ENCODE results near the gene NKX6-2. TPM values are rescaled to one million over a fixed set of nuclear protein-coding genes. Genes with fewer than 3 reads are reported as not detected.

The NKX6-2 gene
- total RNA-seq, 4 donors from 2014 or later: not detected

- Histone ChIP-seq H3K9me3 (no peaks in the 10 kb centered on the region), H3K27me3 (peaks cover 0 to 4% (median 0%) of the 10 kb centered on the region in 4 donors), H3K36me3 (peaks cover 43 to 91% (median 82%) of the 10 kb centered on the region in 4 donors), H3K4me3 (no peak overlapping the region), H3K4me1 (peaks cover 0 to 7% (median 5%) of the 10 kb centered on the region in 4 donors), H3K27ac (replicated peaks in 1 of 4) (no peak overlapping the region)
- intact Hi-C loops (cut with DNase I): no loop called here
- DNase-seq (ENCODE audit: extremely low spot score): no peak
- 95% methylated on average over 6 of the region's 14 CpGs for WGBS
- TF ChIP-seq POLR2AphosphoS5 (IDR thresholded peaks at IDR 0.05) (no peak), CTCF (IDR thresholded peaks at IDR 0.05) (no peak), EP300 (IDR thresholded peaks at IDR 0.05) (no peak), POLR2A (IDR thresholded peaks at IDR 0.05; ENCODE audit: low read depth) (no peak)
These were observed 8.5 kb downstream of the NKX6-2 start for GRCh38 chr10:132777441-132777840.

- H3K36me3 ChIP-seq: peaks cover 36 to 85% (median 76%) of the 10 kb centered on the region in 4 donors
- H3K4me1 ChIP-seq: peaks cover 0 to 7% (median 5%) of the 10 kb centered on the region in 4 donors
- TF ChIP-seq CTCF (IDR thresholded peaks at IDR 0.05) (no peak), POLR2AphosphoS5 (IDR thresholded peaks at IDR 0.05) (no peak), POLR2A (IDR thresholded peaks at IDR 0.05; ENCODE audit: low read depth) (no peak), EP300 (IDR thresholded peaks at IDR 0.05) (no peak)
- no peak overlapping the region for H3K4me3 ChIP-seq
- 96% methylated on average over 5 of the region's 18 CpGs for WGBS
- H3K27me3 ChIP-seq: peaks cover 0 to 4% (median 0%) of the 10 kb centered on the region in 4 donors
- H3K27ac ChIP-seq (replicated peaks in 1 of 4): no peak overlapping the region
- intact Hi-C loops (cut with DNase I): no loop called here
- no peak for DNase-seq (ENCODE audit: extremely low spot score)
- no peaks in the 10 kb centered on the region for H3K9me3 ChIP-seq
These were observed 9.1 kb downstream of the NKX6-2 start for GRCh38 chr10:132776821-132777220.

DNA sequence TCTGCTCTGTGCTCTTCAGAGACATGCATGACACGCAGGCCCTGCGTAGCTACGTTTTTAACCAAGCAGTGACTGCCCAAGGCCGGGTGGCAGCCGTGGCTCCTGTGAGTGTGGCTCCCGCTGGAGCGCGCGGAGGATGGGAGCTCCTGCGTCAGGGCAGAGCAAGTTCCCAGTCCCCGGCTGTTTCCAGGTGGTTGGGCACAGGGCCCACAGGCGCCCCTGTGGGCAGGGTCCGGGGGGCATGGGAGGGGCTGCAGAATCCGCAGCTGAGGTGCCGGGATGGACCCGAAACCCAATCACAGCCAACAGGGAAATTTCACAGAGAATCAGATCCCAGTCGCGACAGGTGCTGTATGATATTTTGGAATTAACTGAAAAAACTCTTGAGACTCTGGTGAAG is 9.8 kb downstream of the NKX6-2 start:
- Histone ChIP-seq H3K9me3 (no peaks in the 10 kb centered on the region), H3K4me3 (no peak overlapping the region), H3K27me3 (peaks cover 0 to 4% (median 0%) of the 10 kb centered on the region in 4 donors), H3K4me1 (peaks cover 0 to 7% (median 5%) of the 10 kb centered on the region in 4 donors), H3K27ac (replicated peaks in 1 of 4) (no peak overlapping the region), H3K36me3 (peaks cover 33 to 83% (median 72%) of the 10 kb centered on the region in 4 donors)
- 88% methylated on average over 17 of the region's 18 CpGs for WGBS
- intact Hi-C loops (cut with DNase I): no loop called here
- TF ChIP-seq POLR2AphosphoS5 (IDR thresholded peaks at IDR 0.05) (no peak), CTCF (IDR thresholded peaks at IDR 0.05) (no peak), POLR2A (IDR thresholded peaks at IDR 0.05; ENCODE audit: low read depth) (no peak), EP300 (IDR thresholded peaks at IDR 0.05) (no peak)
- no peak for DNase-seq (ENCODE audit: extremely low spot score)

GRCh38 chr10:132774902-132775863 is 10.8 kb downstream of the NKX6-2 start:
- no peaks in the 10 kb centered on the region for H3K27me3 ChIP-seq
- H3K4me1 ChIP-seq: peaks cover 0 to 7% (median 5%) of the 10 kb centered on the region in 4 donors
- no peak overlapping the region for H3K27ac ChIP-seq (replicated peaks in 1 of 4)
- DNase-seq (ENCODE audit: extremely low spot score): no peak
- H3K36me3 ChIP-seq: peaks cover 34 to 82% (median 69%) of the 10 kb centered on the region in 4 donors
- TF ChIP-seq POLR2AphosphoS5 (IDR thresholded peaks at IDR 0.05) (no peak), CTCF (IDR thresholded peaks at IDR 0.05) (no peak), POLR2A (IDR thresholded peaks at IDR 0.05; ENCODE audit: low read depth) (no peak), EP300 (IDR thresholded peaks at IDR 0.05) (no peak)
- H3K4me3 ChIP-seq: no peak overlapping the region
- no peaks in the 10 kb centered on the region for H3K9me3 ChIP-seq
- WGBS: 84% methylated on average over 19 of the region's 22 CpGs
- intact Hi-C loops (cut with DNase I): no loop called here
